SK-N-SH treated with all-trans-retinoic acid at 6 μM for 48 hours (cell line): ENCODE data around the gene RAI14.
"Not testable (repeated sequence)": the region's sequence is repeated elsewhere in the genome, so short reads cannot be mapped to it uniquely, and the experiment has no call there.

Experiments
- ATAC-seq: fragments of 200-7000 bp; cut with Tn5 transposase; 3 replicates; pipeline ENCODE4 v1.9.1; 2020; ENCODE audit warnings: mild to moderate bottlenecking, moderate library complexity
- ARNTL ChIP-seq: fragments of 450-650 bp; formaldehyde crosslinking; IDR thresholded peaks from 2 replicates; pipeline ENCODE4 v1.5.0; 2020; ENCODE audit warnings: low read depth, mild to moderate bottlenecking, moderate library complexity, borderline replicate concordance
- BACH2 ChIP-seq: fragments of 250-450 bp; sonication (Bioruptor Pico); IDR thresholded peaks from 2 replicates; pipeline ENCODE4 v1.9.0; 2021; ENCODE audit warnings: mild to moderate bottlenecking, borderline replicate concordance
- CSDC2 ChIP-seq: fragments of 250-450 bp; sonication (Bioruptor Pico); IDR thresholded peaks from 2 replicates; pipeline ENCODE4 v1.5.0; 2020; ENCODE audit warnings: mild to moderate bottlenecking, moderate library complexity
- ESRRG ChIP-seq: fragments of 250-450 bp; sonication (Bioruptor Pico); IDR thresholded peaks from 2 replicates; pipeline ENCODE4 v1.6.1; 2021; ENCODE audit warnings: mild to moderate bottlenecking
- GLIS3 ChIP-seq: fragments of 250-450 bp; sonication (Bioruptor Pico); IDR thresholded peaks from 2 replicates; pipeline ENCODE4 v1.5.0; 2020; ENCODE audit warnings: mild to moderate bottlenecking, moderate library complexity
- ISL1 ChIP-seq: fragments of 250-450 bp; sonication (Bioruptor Pico); IDR thresholded peaks from 2 replicates; pipeline ENCODE4 v2.1.2; 2022; ENCODE audit warnings: mild to moderate bottlenecking, moderate library complexity
- OSR1 ChIP-seq: fragments of 250-450 bp; sonication (Bioruptor Pico); IDR thresholded peaks from 2 replicates; pipeline ENCODE4 v1.8.0; 2022; ENCODE audit warnings: moderate library complexity, mild to moderate bottlenecking, inconsistent platforms
- PPARA ChIP-seq: fragments of 250-450 bp; sonication (Bioruptor Pico); IDR thresholded peaks from 2 replicates; pipeline ENCODE4 v1.5.0; 2020; ENCODE audit warnings: mild to moderate bottlenecking, borderline replicate concordance
- RARB ChIP-seq: fragments of 250-450 bp; sonication (Bioruptor Pico); IDR thresholded peaks from 2 replicates; pipeline ENCODE4 v1.8.0; 2021; ENCODE audit warnings: mild to moderate bottlenecking, moderate library complexity
- SNAI2 ChIP-seq: fragments of 250-450 bp; sonication (Bioruptor Pico); IDR thresholded peaks from 2 replicates; pipeline ENCODE4 v1.5.0; 2020; ENCODE audit warnings: mild to moderate bottlenecking, moderate library complexity
- TOX ChIP-seq: fragments of 250-450 bp; sonication (Bioruptor Pico); IDR thresholded peaks from 2 replicates; pipeline ENCODE4 v1.8.0; 2021; ENCODE audit warnings: mild to moderate bottlenecking, moderate library complexity, borderline replicate concordance
- ZC3H10 ChIP-seq: fragments of 250-450 bp; sonication (Bioruptor Pico); IDR thresholded peaks from 2 replicates; pipeline ENCODE4 v1.5.1; 2021; ENCODE audit warnings: mild to moderate bottlenecking, moderate library complexity
- ZFP3 ChIP-seq: fragments of 250-450 bp; sonication (Bioruptor Pico); IDR thresholded peaks from 2 replicates; pipeline ENCODE4 v1.5.0; 2020; ENCODE audit warnings: mild to moderate bottlenecking, moderate library complexity
- ZFP30 ChIP-seq: fragments of 450-650 bp; formaldehyde crosslinking; IDR thresholded peaks from 2 replicates; pipeline ENCODE4 v1.5.0; 2022; ENCODE audit warnings: mild to moderate bottlenecking, moderate library complexity
- ZNF565 ChIP-seq: fragments of 450-650 bp; formaldehyde crosslinking; conservative IDR thresholded peaks from 2 replicates; pipeline ENCODE4 v1.5.0; 2020; ENCODE audit warnings: low read depth, mild to moderate bottlenecking, moderate library complexity
- ZNF70 ChIP-seq: fragments of 450-650 bp; formaldehyde crosslinking; IDR thresholded peaks from 2 replicates; pipeline ENCODE4 v1.5.0; 2020; ENCODE audit warnings: mild to moderate bottlenecking, moderate library complexity
- TF ChIP-seq, protein P1 (sequence below): fragments of 250-450 bp; sonication (Bioruptor Pico); IDR thresholded peaks from 2 replicates; pipeline ENCODE4 v1.5.0; 2020; ENCODE audit warnings: mild to moderate bottlenecking, moderate library complexity
- TF ChIP-seq, protein P2 (sequence below): fragments of 250-450 bp; sonication (Bioruptor Pico); IDR thresholded peaks from 2 replicates; pipeline ENCODE4 v1.8.0; 2021; ENCODE audit warnings: low read depth, mild to moderate bottlenecking, moderate library complexity, borderline replicate concordance
- TF ChIP-seq, protein P3 (sequence below): fragments of 250-450 bp; sonication (Bioruptor Pico); IDR thresholded peaks from 2 replicates; pipeline ENCODE4 v1.5.1; 2020; ENCODE audit warnings: low read depth, mild to moderate bottlenecking, moderate library complexity
- TF ChIP-seq, protein P4 (sequence below): fragments of 250-450 bp; sonication (Bioruptor Pico); IDR thresholded peaks from 2 replicates; pipeline ENCODE4 v1.5.1; 2021; ENCODE audit warnings: mild to moderate bottlenecking, moderate library complexity

Gene RAI14

DNA sequence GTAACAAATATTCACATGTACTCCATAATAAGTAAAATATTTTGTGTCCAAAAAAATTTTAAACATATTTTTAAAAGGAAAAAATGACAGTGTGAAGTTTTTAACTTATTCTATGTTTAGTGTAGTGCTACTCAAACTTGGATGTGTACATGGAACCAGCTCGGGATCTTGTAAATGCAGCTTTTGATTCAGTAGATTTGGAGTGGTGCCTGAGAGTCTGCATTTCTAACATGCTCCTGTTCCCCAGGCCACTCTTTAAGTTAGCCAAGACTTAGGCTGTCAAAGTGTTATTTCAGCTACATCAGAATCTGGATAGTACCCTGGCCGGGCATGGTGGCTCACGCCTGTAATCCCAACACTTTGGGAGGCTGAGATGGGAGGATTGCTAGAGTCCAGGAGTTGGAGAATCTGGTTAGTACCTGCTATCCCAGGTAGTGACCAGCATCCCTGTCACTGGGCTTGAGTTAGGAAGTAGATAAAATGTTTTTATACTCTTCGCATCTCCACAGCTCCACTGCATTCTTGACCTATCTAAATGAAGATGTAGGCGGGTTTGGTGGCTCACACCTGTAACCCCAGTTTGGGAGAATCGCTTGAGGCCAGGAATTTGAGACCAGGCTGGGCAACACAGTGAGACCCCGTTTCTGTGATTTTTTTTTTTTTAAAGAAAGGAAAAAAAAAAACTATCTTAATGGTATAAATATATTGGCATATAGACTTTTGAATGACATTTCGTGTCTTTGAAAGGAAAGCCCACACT is 122.1 kb downstream of the RAI14 start:
- ATAC-seq, result no peak
- TF ChIP-seq ESRRG (CRISPR knock-in tag), result no peak
- TF ChIP-seq BACH2 (CRISPR knock-in tag), result no peak
- no peak for TF ChIP-seq SNAI2 (CRISPR knock-in tag)
- TF ChIP-seq, protein P1, sequence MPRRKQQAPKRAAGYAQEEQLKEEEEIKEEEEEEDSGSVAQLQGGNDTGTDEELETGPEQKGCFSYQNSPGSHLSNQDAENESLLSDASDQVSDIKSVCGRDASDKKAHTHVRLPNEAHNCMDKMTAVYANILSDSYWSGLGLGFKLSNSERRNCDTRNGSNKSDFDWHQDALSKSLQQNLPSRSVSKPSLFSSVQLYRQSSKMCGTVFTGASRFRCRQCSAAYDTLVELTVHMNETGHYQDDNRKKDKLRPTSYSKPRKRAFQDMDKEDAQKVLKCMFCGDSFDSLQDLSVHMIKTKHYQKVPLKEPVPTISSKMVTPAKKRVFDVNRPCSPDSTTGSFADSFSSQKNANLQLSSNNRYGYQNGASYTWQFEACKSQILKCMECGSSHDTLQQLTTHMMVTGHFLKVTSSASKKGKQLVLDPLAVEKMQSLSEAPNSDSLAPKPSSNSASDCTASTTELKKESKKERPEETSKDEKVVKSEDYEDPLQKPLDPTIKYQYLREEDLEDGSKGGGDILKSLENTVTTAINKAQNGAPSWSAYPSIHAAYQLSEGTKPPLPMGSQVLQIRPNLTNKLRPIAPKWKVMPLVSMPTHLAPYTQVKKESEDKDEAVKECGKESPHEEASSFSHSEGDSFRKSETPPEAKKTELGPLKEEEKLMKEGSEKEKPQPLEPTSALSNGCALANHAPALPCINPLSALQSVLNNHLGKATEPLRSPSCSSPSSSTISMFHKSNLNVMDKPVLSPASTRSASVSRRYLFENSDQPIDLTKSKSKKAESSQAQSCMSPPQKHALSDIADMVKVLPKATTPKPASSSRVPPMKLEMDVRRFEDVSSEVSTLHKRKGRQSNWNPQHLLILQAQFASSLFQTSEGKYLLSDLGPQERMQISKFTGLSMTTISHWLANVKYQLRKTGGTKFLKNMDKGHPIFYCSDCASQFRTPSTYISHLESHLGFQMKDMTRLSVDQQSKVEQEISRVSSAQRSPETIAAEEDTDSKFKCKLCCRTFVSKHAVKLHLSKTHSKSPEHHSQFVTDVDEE, result no peak
- TF ChIP-seq ZNF565 (CRISPR knock-in tag), result no peak
- TF ChIP-seq, protein P2, sequence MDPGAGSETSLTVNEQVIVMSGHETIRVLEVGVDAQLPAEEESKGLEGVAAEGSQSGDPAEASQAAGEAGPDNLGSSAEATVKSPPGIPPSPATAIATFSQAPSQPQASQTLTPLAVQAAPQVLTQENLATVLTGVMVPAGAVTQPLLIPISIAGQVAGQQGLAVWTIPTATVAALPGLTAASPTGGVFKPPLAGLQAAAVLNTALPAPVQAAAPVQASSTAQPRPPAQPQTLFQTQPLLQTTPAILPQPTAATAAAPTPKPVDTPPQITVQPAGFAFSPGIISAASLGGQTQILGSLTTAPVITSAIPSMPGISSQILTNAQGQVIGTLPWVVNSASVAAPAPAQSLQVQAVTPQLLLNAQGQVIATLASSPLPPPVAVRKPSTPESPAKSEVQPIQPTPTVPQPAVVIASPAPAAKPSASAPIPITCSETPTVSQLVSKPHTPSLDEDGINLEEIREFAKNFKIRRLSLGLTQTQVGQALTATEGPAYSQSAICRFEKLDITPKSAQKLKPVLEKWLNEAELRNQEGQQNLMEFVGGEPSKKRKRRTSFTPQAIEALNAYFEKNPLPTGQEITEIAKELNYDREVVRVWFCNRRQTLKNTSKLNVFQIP (CRISPR knock-in tag), result no peak
- no peak for TF ChIP-seq ZFP3 (CRISPR knock-in tag)
- TF ChIP-seq PPARA, result no peak
- TF ChIP-seq ARNTL (CRISPR knock-in tag), result no peak

DNA sequence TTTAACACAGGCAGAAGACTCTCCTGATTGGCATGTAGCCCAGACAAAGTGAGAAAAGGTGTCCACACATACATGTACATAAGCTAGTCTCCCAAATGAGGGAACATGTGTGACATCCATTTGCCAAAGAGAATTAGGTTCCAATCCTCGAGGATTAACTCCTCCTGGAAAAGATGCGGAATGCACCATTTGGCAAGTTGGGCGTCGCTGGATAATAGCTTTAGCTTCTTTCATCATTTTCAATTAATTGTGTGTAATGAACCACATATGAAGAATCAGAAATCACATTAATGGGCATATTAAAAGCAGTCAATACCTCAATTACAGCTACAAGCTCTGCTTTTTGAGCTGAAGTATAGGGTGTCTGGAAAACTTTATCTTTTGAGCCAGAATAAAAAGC is 127.8 kb downstream of the RAI14 start:
- ATAC-seq, result not testable (repeated sequence)

DNA sequence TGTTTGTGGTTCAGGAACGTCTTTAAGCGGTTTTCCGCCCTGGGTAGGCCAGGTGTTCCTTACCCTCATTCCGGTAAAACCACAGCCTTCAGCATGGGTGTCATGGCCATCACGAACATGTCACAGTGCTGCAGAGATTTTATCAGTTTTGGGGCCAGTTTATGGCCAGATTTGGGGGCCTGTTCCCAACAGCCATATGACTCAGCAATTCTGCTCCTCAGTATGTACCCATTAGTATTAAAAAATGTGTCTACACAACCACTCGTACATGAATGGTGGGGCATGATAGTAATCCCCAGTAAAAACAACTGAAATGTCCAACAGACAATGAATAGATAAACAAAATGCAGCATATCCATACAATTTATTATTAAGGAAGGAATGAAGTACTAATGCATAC is 130.9 kb downstream of the RAI14 start:
- ATAC-seq, result no peak
- TF ChIP-seq BACH2 (CRISPR knock-in tag), result no peak
- no peak for TF ChIP-seq ISL1 (CRISPR knock-in tag)
- no peak for TF ChIP-seq ZNF70 (CRISPR knock-in tag)
- no peak for TF ChIP-seq TOX (CRISPR knock-in tag)
- TF ChIP-seq, protein P2 (CRISPR knock-in tag), result no peak
- TF ChIP-seq CSDC2 (CRISPR knock-in tag), result no peak
- TF ChIP-seq OSR1, result no peak
- TF ChIP-seq ZFP30, result no peak
- TF ChIP-seq, protein P3, sequence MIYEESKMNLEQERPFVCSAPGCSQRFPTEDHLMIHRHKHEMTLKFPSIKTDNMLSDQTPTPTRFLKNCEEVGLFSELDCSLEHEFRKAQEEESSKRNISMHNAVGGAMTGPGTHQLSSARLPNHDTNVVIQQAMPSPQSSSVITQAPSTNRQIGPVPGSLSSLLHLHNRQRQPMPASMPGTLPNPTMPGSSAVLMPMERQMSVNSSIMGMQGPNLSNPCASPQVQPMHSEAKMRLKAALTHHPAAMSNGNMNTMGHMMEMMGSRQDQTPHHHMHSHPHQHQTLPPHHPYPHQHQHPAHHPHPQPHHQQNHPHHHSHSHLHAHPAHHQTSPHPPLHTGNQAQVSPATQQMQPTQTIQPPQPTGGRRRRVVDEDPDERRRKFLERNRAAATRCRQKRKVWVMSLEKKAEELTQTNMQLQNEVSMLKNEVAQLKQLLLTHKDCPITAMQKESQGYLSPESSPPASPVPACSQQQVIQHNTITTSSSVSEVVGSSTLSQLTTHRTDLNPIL, result no peak
- TF ChIP-seq ESRRG (CRISPR knock-in tag), result no peak
- TF ChIP-seq PPARA, result no peak
- no peak for TF ChIP-seq ARNTL (CRISPR knock-in tag)
- TF ChIP-seq ZFP3 (CRISPR knock-in tag), result no peak
- no peak for TF ChIP-seq SNAI2 (CRISPR knock-in tag)
- TF ChIP-seq, protein P4, sequence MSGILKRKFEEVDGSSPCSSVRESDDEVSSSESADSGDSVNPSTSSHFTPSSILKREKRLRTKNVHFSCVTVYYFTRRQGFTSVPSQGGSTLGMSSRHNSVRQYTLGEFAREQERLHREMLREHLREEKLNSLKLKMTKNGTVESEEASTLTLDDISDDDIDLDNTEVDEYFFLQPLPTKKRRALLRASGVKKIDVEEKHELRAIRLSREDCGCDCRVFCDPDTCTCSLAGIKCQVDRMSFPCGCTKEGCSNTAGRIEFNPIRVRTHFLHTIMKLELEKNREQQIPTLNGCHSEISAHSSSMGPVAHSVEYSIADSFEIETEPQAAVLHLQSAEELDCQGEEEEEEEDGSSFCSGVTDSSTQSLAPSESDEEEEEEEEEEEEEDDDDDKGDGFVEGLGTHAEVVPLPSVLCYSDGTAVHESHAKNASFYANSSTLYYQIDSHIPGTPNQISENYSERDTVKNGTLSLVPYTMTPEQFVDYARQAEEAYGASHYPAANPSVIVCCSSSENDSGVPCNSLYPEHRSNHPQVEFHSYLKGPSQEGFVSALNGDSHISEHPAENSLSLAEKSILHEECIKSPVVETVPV (CRISPR knock-in tag), result no peak
- no peak for TF ChIP-seq RARB (CRISPR knock-in tag)

DNA sequence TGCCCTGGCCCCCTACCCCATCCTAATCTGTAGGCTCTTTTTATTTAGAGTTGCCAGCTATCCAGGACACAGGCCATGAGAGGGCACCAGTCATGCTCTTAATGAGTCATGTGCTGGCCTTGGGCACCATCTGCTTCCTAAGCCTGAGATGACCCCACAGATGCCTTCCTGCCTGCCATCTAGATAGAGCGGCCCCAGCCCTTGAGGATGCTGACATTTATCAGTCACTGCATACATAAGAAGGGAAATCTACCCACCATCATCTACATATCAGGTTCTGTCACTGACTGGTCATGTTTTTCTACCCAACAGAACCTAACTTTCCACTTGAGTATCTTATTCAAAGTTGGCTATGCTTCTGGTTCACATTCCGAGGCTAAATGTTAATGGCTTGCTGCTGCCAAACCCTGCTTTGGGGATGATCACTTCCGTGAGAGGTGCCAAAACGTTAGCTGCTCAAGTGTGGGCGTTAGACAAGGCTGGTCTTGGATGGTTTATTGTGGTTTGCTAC is 132.9 kb downstream of the RAI14 start:
- TF ChIP-seq, protein P1, result no peak
- TF ChIP-seq PPARA (no peak), ZC3H10 (CRISPR knock-in tag) (no peak), TOX (CRISPR knock-in tag) (no peak), ZNF70 (CRISPR knock-in tag) (no peak), ISL1 (CRISPR knock-in tag) (no peak), GLIS3 (CRISPR knock-in tag) (no peak), ESRRG (CRISPR knock-in tag) (no peak), BACH2 (CRISPR knock-in tag) (no peak), OSR1 (no peak)
- peak; percentile 53 for ATAC-seq
